Peyer's patch (tissue), 4 donors: ENCODE results near the gene PRPF6. TPM values are rescaled to one million over a fixed set of nuclear protein-coding genes. Genes with fewer than 3 reads are reported as not detected.
"Not testable (repeated sequence)": the region's sequence is repeated elsewhere in the genome, so short reads cannot be mapped to it uniquely, and the experiment has no call there.

Experiments used
- DNase-seq, 3 donors: peaks; one replicate each; pipeline ENCODE4 v3.0.0-alpha.2; 2017 to 2019
- H3K27ac ChIP-seq, 4 donors: fragments of 200-600 bp; sonication (generic); one replicate each; pipeline ENCODE4 v1.5.1; 2016 to 2019
- H3K27me3 ChIP-seq, 2 donors: fragments of 200-600 bp; sonication (generic); one replicate each; pipeline ENCODE4 v1.5.1; 2019
- H3K36me3 ChIP-seq, 3 donors: fragments of 200-600 bp; sonication (generic); one replicate each; pipeline ENCODE4 v1.5.1; 2016 to 2019
- H3K4me1 ChIP-seq, 4 donors: fragments of 200-600 bp; sonication (generic); one replicate each; pipeline ENCODE4 v1.5.1; 2016 to 2019
- H3K4me3 ChIP-seq, 4 donors: fragments of 200-600 bp; sonication (generic); 1 replicate in 3 of 4; 2 replicates in 1 of 4; pipeline ENCODE4 v1.5.1; 2016 to 2019; ENCODE audit warnings: mild to moderate bottlenecking in 1 of 4
- H3K9me3 ChIP-seq, 4 donors: fragments of 200-600 bp; sonication (generic); one replicate each; pipeline ENCODE4 v1.5.1; 2016 to 2019; ENCODE audit warnings: mild to moderate bottlenecking in 1 of 4
- POLR2A ChIP-seq, 2 donors: fragments of 450-650 bp; IDR thresholded peaks; one replicate each; pipeline ENCODE4 v1.5.1; 2017; ENCODE audit warnings: antibody characterized with exemption in 2 of 2, mild to moderate bottlenecking in 2 of 2, moderate library complexity in 2 of 2
- total RNA-seq, 4 donors: library from RNA; depleted of rRNA; stranded (reverse); fragments of >200 nt; gene quantifications; one replicate each; pipeline ENCODE4 v1.1.0, GENCODE V29; 2016
- TF ChIP-seq, protein P1 (sequence below), 6 experiments: fragments of 450-650 bp in 4 of 6; fragments of 200-600 bp in 2 of 6; sonication (generic) in 1 of 6; IDR thresholded peaks; one replicate each; pipeline ENCODE4 v1.5.1; 2017 to 2019; ENCODE audit warnings: antibody characterized with exemption in 6 of 6, mild to moderate bottlenecking in 3 of 6, moderate library complexity in 1 of 6

PRPF6 gene
- total RNA-seq, 4 donors from 2014 or later, result 49.6 to 95.7 (median 64.2) TPM

- TF ChIP-seq POLR2A (IDR thresholded peaks at IDR 0.05), result no peak
- TF ChIP-seq, protein P1, sequence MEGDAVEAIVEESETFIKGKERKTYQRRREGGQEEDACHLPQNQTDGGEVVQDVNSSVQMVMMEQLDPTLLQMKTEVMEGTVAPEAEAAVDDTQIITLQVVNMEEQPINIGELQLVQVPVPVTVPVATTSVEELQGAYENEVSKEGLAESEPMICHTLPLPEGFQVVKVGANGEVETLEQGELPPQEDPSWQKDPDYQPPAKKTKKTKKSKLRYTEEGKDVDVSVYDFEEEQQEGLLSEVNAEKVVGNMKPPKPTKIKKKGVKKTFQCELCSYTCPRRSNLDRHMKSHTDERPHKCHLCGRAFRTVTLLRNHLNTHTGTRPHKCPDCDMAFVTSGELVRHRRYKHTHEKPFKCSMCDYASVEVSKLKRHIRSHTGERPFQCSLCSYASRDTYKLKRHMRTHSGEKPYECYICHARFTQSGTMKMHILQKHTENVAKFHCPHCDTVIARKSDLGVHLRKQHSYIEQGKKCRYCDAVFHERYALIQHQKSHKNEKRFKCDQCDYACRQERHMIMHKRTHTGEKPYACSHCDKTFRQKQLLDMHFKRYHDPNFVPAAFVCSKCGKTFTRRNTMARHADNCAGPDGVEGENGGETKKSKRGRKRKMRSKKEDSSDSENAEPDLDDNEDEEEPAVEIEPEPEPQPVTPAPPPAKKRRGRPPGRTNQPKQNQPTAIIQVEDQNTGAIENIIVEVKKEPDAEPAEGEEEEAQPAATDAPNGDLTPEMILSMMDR (IDR thresholded peaks at IDR 0.05), result no peak
- Histone ChIP-seq H3K9me3 (peaks cover 0 to 4% (median 0%) of the 10 kb centered on the region in 4 donors), H3K36me3 (peaks cover 0 to 92% (median 3%) of the 10 kb centered on the region in 3 donors), H3K27me3 (no peaks in the 10 kb centered on the region), H3K4me3 (no peak overlapping the region), H3K27ac (no peak overlapping the region), H3K4me1 (no peaks in the 10 kb centered on the region)
- DNase-seq, result no peak
Measured at GRCh38 chr20:64006490-64006889, 25.6 kb downstream of the PRPF6 start.

DNA sequence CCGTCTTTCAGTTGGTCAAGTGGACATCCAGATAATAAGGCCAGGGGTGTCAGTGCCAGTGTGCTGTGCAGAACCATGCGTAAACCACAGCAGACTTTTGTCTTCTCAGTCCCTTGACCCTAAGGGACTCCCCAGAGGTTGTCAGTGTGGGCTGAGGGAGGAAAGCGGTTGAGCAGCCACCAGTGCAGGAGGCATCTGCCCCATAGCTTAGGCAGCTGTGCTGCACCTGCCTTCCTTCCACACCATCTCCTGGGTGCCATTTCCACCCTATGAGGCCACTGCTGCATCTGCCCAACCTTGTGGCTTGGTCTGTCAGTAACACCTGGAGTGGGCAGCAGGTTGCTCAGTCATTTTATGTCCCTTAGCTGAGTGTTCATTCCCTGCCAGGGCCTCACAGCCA, 26.0 kb downstream of the PRPF6 start:
- Histone ChIP-seq H3K4me3 (no peak overlapping the region), H3K9me3 (peaks cover 0 to 4% (median 0%) of the 10 kb centered on the region in 4 donors), H3K27me3 (no peaks in the 10 kb centered on the region), H3K36me3 (peaks cover 0 to 90% (median 3%) of the 10 kb centered on the region in 3 donors), H3K4me1 (no peaks in the 10 kb centered on the region), H3K27ac (no peak overlapping the region)
- no peak for TF ChIP-seq POLR2A (IDR thresholded peaks at IDR 0.05)
- TF ChIP-seq, protein P1 (IDR thresholded peaks at IDR 0.05), result no peak
- no peak for DNase-seq

DNA sequence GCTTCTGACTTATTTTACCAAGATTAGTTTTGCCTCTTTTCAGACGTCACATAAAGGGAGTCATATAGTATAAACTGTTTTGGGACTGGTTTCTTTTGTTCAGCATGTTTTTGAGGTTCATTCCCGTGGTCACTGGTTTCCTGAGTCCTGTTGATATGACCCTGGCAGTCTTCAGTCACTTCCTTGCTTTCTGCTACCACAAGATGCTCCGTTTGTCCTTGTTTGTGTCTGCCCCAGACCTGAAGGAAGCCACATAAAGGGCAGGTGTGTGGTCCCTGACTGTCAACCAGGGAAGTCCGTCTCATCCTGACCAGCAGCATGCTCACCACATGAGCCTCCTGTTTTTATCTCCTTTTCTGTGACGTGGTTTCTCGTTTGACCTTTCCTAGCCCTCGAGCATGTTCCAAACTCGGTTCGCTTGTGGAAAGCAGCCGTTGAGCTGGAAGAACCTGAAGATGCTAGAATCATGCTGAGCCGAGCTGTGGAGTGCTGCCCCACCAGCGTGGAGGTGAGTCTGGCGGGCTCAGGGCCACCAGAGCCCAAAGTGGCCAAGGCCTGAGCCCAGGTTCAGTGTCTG, 29.0 kb downstream of the PRPF6 start:
- H3K4me3 ChIP-seq, result no peak overlapping the region
- no peak for DNase-seq
- H3K4me1 ChIP-seq, result peaks cover 0 to 4% (median 0%) of the 10 kb centered on the region in 4 donors
- H3K27me3 ChIP-seq, result no peaks in the 10 kb centered on the region
- no peak overlapping the region for H3K27ac ChIP-seq
- TF ChIP-seq, protein P1 (IDR thresholded peaks at IDR 0.05), result no peak
- no peak for TF ChIP-seq POLR2A (IDR thresholded peaks at IDR 0.05)
- peaks cover 0 to 4% (median 0%) of the 10 kb centered on the region in 4 donors for H3K9me3 ChIP-seq
- H3K36me3 ChIP-seq, result peaks cover 0 to 82% (median 3%) of the 10 kb centered on the region in 3 donors

DNA sequence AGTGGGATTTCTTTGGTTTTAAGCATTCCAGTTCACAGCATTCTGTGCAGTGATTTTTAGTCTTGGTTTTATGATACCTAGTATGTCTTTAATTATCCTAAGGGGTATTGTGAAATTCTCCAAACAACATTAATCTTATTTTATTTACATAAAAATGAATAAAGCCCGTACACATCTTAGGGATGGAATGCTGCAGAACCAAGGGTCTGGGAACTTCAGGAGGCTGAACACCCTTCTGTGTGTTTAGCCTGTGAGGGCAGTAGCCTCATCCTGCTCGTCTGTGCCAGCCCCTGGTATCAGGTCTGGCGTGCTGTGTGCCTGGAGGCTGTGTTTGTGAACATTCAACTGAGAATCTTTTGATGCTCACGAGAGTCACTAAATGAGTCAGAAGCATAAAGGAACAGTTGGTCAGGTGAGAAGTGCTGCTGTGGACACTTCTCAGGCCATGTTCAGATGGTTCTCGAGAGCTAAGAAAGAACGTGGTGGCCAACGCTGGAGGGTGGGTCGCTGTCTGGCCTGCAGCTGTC, 29.8 kb downstream of the PRPF6 start:
- Histone ChIP-seq H3K4me3 (no peak overlapping the region), H3K4me1 (peaks cover 0 to 4% (median 0%) of the 10 kb centered on the region in 4 donors), H3K27ac (peak overlapping the region in 1 of 4 donors; percentile 17), H3K27me3 (no peaks in the 10 kb centered on the region), H3K36me3 (peaks cover 0 to 80% (median 3%) of the 10 kb centered on the region in 3 donors), H3K9me3 (peaks cover 0 to 4% (median 0%) of the 10 kb centered on the region in 4 donors)
- DNase-seq, result no peak
- TF ChIP-seq, protein P1 (IDR thresholded peaks at IDR 0.05), result no peak
- no peak for TF ChIP-seq POLR2A (IDR thresholded peaks at IDR 0.05)

- H3K27ac ChIP-seq, result peak overlapping the region in 2 of 4 donors; percentile 17 to 55
- H3K36me3 ChIP-seq, result peaks cover 0 to 82% (median 3%) of the 10 kb centered on the region in 3 donors
- peaks cover 0 to 4% (median 0%) of the 10 kb centered on the region in 4 donors for H3K4me1 ChIP-seq
- H3K27me3 ChIP-seq, result no peaks in the 10 kb centered on the region
- DNase-seq, result no peak
- H3K9me3 ChIP-seq, result peaks cover 0 to 4% (median 0%) of the 10 kb centered on the region in 4 donors
- TF ChIP-seq, protein P1 (IDR thresholded peaks at IDR 0.05), result no peak
- TF ChIP-seq POLR2A (IDR thresholded peaks at IDR 0.05), result no peak
- H3K4me3 ChIP-seq, result no peak overlapping the region
Measured at GRCh38 chr20:64011366-64011779, 30.4 kb downstream of the PRPF6 start.

- Histone ChIP-seq H3K27ac (peak overlapping the region in 2 of 4 donors; percentile 44 to 61), H3K36me3 (peaks cover 0 to 85% (median 3%) of the 10 kb centered on the region in 3 donors)
- H3K27me3 ChIP-seq, H3K4me1 ChIP-seq, DNase-seq, H3K4me3 ChIP-seq, H3K9me3 ChIP-seq: not testable (repeated sequence)
Measured at GRCh38 chr20:64012385-64013154, 31.6 kb downstream of the PRPF6 start.
